Amygdala (tissue), 56 donors: ENCODE results near the gene SPRED3.

Experiments used
- DNase-seq, 56 donors: peaks; one replicate each; lab custom pipeline; 2025; lab: John Stamatoyannopoulos, UW

Gene SPRED3

DNA sequence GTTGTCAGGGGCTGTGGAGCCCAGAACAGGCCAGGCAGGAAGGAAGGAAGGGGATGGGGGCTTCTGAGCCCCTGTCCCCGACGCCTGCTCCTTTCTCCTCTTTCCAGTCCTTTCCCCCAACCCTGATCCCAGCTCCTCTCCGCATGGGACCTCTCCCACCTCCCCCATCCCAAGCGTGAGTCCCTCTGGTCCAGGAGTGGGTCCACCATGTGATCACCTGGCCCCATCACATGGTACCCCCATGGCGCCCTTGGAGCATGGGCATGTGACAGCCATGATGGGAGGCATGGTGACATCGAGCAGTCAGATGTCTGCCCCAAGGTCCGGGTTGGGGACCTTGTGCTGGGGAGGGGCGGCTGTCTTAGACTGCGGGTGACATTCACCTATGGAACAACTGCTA, 54.2 kb downstream of the SPRED3 start:
- DNase-seq = no peak

GRCh38 chr19:38443458-38443999, 55.0 kb downstream of the SPRED3 start:
- DNase-seq = no peak

GRCh38 chr19:38444026-38444425, 55.5 kb downstream of the SPRED3 start:
- no peak for DNase-seq

DNA sequence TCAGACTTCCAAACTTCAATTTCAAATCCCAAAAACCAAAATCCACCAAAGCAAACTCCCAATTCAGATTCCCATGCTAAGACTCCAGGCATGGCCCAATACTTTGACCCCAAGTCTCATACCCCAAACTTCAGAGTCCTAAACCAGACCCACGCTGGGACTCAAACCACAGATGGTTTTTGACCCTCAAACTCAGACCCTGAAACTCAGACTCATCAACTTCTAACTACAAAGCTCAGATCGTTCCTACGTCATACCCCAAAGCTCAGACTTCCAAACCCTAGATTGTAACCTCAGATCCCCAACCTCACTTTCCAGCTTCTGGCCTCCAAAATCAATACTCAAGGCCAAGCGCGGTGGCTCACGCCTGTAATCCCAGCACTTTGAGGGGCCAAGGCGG, 56.9 kb downstream of the SPRED3 start:
- DNase-seq = no peak

- DNase-seq = no peak
Measured at GRCh38 chr19:38448225-38448624, 59.7 kb downstream of the SPRED3 start.
